ENCODE results near the gene UBAC2.

The UBAC2 gene

DNA sequence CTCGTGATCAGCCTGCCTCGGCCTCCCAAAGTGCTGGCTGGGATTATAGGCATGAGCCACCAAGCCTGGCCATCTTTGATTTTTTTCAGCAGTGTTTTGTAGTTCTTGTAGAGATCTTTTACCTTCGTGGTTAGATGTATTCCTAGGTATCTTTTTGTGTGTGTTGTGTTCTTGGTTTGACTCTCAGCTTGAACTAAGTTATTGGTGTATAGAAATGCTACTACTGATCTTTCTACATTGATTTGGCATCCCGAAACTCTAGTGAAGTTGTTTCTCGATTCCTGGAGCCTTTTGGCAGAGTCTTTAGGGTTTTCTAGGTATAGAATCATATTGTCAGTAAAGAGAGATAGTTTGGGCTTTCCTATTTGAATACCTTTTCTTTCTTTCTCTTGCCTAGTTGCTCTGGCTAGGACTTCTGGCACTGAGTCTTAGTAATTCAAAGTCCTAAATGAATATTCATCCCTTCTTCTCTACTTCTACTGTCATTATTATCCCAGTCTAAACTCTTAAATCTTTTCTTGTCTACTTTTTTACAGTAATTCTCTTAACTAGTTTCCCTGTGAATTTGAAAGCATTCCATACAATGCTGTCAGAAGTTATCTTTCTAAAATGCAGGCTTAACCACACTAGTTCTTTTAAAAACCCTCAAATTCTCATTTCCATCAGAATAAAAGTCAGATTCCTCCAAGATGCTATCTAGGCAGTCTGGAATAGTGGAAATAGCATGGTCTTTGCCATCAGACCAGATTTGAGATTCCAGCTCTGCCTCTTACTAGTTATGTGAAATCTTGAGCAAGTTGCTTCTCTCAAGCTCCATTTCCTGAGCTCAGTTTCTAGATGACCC lies 50.5 kb downstream of the UBAC2 start:
- DNase-seq = no peak

DNA sequence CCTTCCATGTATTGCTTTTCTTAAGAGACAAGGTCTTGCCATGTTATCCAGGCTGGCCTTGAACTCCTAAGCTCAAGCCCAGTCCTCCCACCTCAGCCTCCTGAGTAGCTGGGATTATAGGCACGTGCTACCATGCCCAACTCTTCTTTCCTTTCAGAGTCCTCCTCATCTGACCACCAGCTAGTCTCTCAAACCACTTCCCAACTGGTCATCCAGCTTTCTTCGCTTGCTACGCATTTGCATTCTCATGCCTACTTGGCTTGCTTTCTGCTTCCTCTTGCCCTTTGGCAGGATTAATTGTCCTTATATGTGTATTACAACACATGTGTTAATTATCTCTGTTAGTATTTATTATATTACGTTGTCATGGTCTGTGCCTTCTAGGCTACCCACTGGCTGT lies 51.3 kb downstream of the UBAC2 start:
- DNase-seq = no peak

DNA sequence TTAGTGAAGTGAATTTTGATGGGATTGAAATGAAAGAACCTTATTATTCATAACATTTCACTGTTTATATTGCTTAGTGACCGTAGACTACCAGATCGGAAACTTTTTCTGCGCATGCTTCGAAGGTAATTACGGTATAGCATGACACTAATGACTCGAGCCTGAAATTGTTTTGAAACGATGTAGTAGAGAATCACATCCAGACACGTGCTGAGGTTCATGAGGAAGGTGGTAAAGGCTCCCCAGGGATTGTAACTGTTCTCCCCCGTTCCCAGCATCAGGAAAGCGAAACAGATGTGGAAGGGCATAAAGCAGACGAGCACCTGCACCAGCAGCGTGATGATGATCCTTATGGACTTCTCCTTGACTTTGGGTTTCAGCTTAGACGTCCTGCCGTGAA lies 54.2 kb downstream of the UBAC2 start:
- no peak for DNase-seq

- DNase-seq = no peak
Measured at GRCh38 chr13:99255271-99255670, 54.6 kb downstream of the UBAC2 start.

GRCh38 chr13:99256283-99256682 lies 55.6 kb downstream of the UBAC2 start:
- no peak for DNase-seq

GRCh38 chr13:99256709-99257108 lies 56.1 kb downstream of the UBAC2 start:
- no peak for DNase-seq

- no peak for DNase-seq
Measured at GRCh38 chr13:99257291-99257690, 56.6 kb downstream of the UBAC2 start.

- DNase-seq = no peak
Measured at GRCh38 chr13:99258210-99258860, 57.7 kb downstream of the UBAC2 start, which contains the start of gene GPR18. Gene GPR18 (minus strand): TSS chr13:99258379. CDS start chr13:99255872, 2,507 bp downstream.

GRCh38 chr13:99258946-99259345 lies 58.3 kb downstream of the UBAC2 start:
- no peak for DNase-seq

DNA sequence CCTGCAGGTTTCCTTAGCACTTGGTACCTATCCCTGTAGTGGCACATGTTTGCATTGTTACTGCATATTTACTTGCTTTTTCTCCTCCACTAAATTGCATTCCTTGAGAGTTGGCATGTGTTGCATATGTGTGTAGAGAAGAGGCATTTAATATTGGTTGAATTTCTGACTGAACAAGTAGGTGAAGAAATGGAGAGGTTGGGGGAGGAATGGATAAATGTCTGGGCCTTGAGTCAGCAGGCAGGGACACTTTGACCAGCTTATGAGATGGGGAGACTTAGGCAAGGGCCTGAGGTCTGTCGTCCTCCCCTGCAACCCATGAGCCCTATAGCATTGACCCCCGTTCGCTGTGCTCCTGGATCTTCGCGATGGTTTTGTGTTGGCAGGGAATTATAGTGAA lies 59.6 kb downstream of the UBAC2 start:
- no peak for DNase-seq

GRCh38 chr13:99261059-99261458 lies 60.4 kb downstream of the UBAC2 start:
- no peak for DNase-seq

GRCh38 chr13:99263126-99263785 lies 62.6 kb downstream of the UBAC2 start:
- no peak for DNase-seq

DNA sequence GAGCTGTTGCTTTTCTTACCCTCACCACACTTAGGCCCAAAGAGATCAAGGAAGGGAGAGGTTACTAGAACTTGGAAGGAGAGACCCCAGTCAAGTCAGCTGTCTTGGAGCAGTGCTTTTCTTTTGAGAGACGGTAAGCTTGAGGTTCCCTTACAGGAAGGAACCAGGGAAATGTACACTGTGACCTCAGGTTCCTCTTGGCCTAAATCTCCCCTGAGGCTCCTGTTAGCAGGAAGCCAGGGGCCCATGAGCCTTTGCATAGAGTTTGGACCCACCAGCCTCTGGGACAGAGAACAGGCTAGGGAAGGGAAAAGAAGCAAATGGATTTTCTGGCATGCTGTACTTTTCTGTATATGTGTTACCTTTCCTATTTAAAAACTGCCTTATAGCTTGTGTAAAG lies 63.4 kb downstream of the UBAC2 start:
- DNase-seq = no peak

DNA sequence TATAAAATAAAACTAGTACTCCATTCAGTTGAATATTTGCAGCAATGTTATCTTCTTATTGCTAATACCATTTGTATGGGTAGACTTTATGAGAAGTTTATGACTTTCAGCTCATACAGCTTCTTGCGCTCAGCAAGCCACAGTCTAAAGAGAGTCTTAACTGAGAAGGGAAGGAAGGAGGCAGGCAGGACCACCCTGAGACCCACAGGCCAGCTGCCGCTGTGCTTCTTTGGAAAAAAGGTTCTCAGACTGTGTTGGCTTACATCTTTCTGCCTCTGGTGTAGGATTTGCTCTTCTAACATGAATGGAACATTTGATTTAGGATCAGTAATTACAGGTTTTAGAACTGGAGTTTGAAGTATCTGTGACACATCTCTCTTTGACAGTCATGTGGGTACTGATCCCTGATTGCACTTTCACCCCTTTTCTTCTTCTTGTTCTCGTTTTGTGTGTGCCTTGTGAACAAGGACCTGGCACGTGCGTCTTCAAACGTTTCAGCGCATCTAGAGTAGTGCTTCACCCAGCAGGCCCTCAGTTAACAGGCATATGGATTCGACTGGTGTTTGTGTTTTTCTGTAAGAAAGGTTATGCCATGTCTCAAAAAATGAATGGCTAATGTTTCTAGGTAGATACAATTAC lies 64.6 kb downstream of the UBAC2 start:
- DNase-seq = no peak

DNA sequence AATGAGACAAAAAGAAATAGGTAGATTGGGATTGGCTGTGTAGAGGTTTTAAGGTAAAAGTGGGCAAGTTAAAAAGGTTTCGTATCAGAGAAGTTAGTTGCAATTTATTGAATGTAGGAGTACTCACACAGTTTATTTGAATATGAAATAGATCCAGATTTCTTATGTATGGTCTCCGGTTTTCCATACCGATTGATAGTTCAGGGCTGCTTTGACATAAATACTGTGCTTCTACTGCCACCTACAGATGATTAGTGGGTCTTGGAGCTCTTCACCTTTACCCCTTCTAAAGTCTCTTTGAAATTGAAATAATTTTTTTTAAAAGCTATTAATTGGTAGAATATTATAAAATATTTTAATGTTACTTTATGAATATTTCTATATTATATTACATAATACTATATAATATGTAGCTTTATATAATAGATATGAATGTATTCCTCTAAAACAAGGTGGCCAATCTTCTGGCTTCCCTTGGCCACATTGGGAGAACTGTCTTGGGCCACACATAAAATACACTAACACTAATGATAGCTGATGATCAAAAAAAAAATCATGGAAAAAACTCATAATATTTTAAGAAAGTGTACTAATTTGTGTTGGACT lies 65.3 kb downstream of the UBAC2 start:
- no peak for DNase-seq

DNA sequence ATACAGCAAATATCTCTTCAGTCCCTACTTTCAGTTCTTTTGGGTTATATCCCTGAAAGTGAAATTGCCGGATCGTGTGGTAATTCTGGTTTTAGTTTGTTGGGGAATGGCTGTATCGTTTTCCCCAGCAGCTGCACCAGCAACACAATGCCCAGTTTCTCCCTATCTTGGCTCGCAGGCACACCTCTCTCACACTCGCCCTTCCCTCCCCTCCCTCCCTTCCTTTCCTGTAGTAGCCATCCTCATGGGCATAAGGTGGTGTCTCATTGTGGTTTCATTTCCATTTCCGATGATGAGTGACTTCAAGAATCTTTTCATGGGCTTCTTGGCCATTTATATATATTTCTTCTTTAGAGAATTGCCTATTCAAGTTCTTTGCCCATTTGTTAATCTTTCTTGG lies 66.2 kb downstream of the UBAC2 start:
- no peak for DNase-seq

GRCh38 chr13:99267927-99268326 lies 67.3 kb downstream of the UBAC2 start:
- DNase-seq = no peak

DNA sequence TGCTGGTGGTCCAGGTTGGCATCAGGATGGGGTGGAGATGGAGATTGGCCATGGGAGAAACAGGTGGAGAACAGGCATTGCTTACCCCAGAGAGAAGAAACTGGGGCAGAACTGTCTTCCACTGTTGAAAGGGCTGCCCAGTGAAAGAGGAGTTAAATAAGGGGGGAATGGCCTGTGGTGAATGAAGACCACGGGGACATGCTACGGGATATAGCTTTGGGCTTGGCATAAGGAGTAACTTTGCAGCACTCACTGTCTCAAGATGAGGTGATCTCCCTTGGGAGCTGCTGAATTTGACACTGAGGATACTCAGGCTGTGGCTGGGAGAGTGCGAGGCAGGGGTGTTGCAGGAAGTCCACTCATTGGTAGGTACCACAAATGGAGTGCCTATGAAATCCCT lies 68.2 kb downstream of the UBAC2 start:
- no peak for DNase-seq

DNA sequence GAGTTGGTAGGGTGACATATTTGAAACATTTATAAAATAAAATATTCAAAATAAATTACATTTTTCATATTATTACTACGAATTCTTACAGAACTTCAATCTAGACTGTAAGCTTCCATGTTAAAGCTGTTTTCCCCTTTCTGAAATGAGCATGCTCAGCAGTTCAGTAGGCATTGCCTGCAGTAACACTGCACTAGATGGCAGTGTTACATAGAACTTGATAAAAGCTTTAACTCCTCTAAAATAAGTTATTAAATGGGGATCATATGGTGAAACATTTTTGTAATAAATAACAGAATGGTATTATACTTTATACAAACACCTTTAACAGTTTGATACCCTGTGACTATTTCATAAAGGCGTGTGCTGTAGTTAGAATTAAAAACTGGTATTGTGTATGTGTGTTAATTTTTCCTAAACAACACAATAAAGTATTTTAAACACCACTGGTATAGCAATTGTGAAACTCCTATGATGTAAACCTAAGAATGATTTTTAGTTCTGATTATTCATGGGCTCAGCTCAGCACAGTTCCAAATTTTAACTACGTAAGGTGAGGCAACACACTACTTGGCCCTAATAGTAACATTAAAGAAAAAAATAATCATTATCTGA lies 69.1 kb downstream of the UBAC2 start:
- no peak for DNase-seq

DNA sequence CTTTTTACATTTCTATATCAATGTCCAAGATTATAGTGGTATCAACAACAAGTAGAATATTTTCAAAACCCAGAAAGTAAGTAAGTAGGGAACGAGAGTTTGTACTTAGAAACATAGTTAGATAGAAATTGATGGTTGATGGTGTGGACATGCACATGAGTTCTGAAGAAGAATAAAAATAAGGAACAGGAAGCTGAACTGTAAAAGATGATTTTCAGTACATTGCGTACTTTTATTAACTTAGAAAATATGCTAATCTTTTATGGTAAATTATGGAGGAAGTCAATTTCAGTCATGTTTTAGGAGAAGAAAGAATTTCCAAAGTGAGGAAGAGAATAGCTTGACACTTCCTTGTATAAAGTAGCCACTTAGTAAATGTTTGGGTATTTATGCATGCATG lies 69.9 kb downstream of the UBAC2 start:
- DNase-seq = no peak

GRCh38 chr13:99271249-99271648 lies 70.6 kb downstream of the UBAC2 start:
- DNase-seq = no peak

DNA sequence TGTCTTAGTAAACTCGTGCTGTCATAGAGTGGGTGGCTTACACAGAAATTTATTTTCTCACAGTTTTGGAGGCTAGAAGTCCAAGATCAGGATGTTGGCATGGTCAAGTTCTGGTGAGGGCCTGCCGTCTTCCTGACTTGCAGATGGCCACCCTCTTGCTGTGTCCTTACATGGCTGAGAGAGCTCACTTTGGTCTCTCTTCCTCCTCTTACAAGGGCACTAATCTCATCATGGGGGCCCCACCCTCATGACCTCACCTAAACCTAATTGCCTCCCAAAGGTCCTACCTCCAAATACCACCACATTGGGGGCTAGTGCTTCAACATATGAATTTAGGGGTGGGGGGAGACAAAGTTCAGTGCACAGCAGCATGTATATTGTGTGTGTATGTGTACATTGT lies 71.8 kb downstream of the UBAC2 start:
- DNase-seq = no peak
